Glutamatergic neuron (in vitro differentiated cells): ENCODE measurements around the gene CYBC1. TPM values are rescaled to one million over a fixed set of nuclear protein-coding genes. Genes with fewer than 3 reads are reported as not detected.

Source experiments
- DNase-seq: peaks from one replicate; pipeline ENCODE4 v3.0.0; 2022
- H3K27ac Mint-ChIP-seq: one replicate; pipeline ENCODE4 v1.8.0; 2020; ENCODE audit warnings: mild to moderate bottlenecking, mixed read lengths, inconsistent platforms; ENCODE audit not compliant: unreplicated experiment
- H3K27me3 Mint-ChIP-seq: one replicate; pipeline ENCODE4 v1.8.0; 2020; ENCODE audit warnings: mild to moderate bottlenecking, moderate library complexity, mixed read lengths, inconsistent platforms; ENCODE audit not compliant: unreplicated experiment
- H3K36me3 Mint-ChIP-seq: one replicate; pipeline ENCODE4 v1.8.0; 2020; ENCODE audit warnings: mild to moderate bottlenecking, mixed read lengths, inconsistent platforms; ENCODE audit not compliant: unreplicated experiment
- H3K4me1 Mint-ChIP-seq: one replicate; pipeline ENCODE4 v1.8.0; 2020; ENCODE audit warnings: mild to moderate bottlenecking, low read depth, mixed read lengths, inconsistent platforms; ENCODE audit not compliant: unreplicated experiment
- H3K4me3 Mint-ChIP-seq: one replicate; pipeline ENCODE4 v1.8.0; 2020; ENCODE audit warnings: mild to moderate bottlenecking, mixed read lengths, inconsistent platforms; ENCODE audit not compliant: unreplicated experiment
- H3K9me3 Mint-ChIP-seq: one replicate; pipeline ENCODE4 v1.8.0; 2020; ENCODE audit warnings: mild to moderate bottlenecking, moderate library complexity, mixed read lengths, inconsistent platforms; ENCODE audit not compliant: unreplicated experiment
- CTCF ChIP-seq: fragments of 200-600 bp; sonication (generic); IDR thresholded peaks from one replicate; pipeline ENCODE4 v1.5.0; 2021; ENCODE audit not compliant: partially characterized antibody, unreplicated experiment
- total RNA-seq: library from RNA; stranded (reverse); fragmentation: NEBNext Ultra II Directional; extraction: Animal tissue kit (Norgen Biotek cat#: 25700); gene quantifications from one replicate; pipeline ENCODE4 v1.2.1, GENCODE V29; 2021; ENCODE audit not compliant: unreplicated experiment

CYBC1 gene
- total RNA-seq, 1 donor from 2014 or later: 134 TPM

GRCh38 chr17:82486231-82487094, 35.9 kb upstream of the CYBC1 start:
- no peak for DNase-seq
- H3K27me3 Mint-ChIP-seq: peaks cover 5% of the 10 kb centered on the region
- H3K4me3 Mint-ChIP-seq: no peak overlapping the region
- TF ChIP-seq CTCF: no peak
- H3K4me1 Mint-ChIP-seq: peaks cover 4% of the 10 kb centered on the region
- H3K9me3 Mint-ChIP-seq: no peaks in the 10 kb centered on the region
- H3K36me3 Mint-ChIP-seq: peaks cover 4% of the 10 kb centered on the region
- H3K27ac Mint-ChIP-seq: no peak overlapping the region

- Mint-ChIP-seq H3K27me3 (peaks cover 4% of the 10 kb centered on the region), H3K27ac (no peak overlapping the region), H3K4me3 (no peak overlapping the region), H3K36me3 (peaks cover 4% of the 10 kb centered on the region), H3K9me3 (no peaks in the 10 kb centered on the region), H3K4me1 (no peaks in the 10 kb centered on the region)
- DNase-seq: no peak
- TF ChIP-seq CTCF: no peak
Observed at GRCh38 chr17:82483836-82484235, 33.3 kb upstream of the CYBC1 start.

GRCh38 chr17:82483204-82483660, 32.7 kb upstream of the CYBC1 start:
- no peaks in the 10 kb centered on the region for H3K4me1 Mint-ChIP-seq
- peaks cover 4% of the 10 kb centered on the region for H3K36me3 Mint-ChIP-seq
- H3K27me3 Mint-ChIP-seq: peaks cover 4% of the 10 kb centered on the region
- TF ChIP-seq CTCF: no peak
- H3K27ac Mint-ChIP-seq: no peak overlapping the region
- H3K4me3 Mint-ChIP-seq: no peak overlapping the region
- DNase-seq: no peak
- H3K9me3 Mint-ChIP-seq: no peaks in the 10 kb centered on the region

- H3K27ac Mint-ChIP-seq: no peak overlapping the region
- H3K4me1 Mint-ChIP-seq: no peaks in the 10 kb centered on the region
- no peak for DNase-seq
- H3K27me3 Mint-ChIP-seq: peaks cover 1% of the 10 kb centered on the region
- TF ChIP-seq CTCF: no peak
- H3K36me3 Mint-ChIP-seq: peaks cover 4% of the 10 kb centered on the region
- no peak overlapping the region for H3K4me3 Mint-ChIP-seq
- H3K9me3 Mint-ChIP-seq: no peaks in the 10 kb centered on the region
Observed at GRCh38 chr17:82480318-82480717, 29.8 kb upstream of the CYBC1 start.

- H3K4me3 Mint-ChIP-seq: no peak overlapping the region
- H3K4me1 Mint-ChIP-seq: no peaks in the 10 kb centered on the region
- H3K36me3 Mint-ChIP-seq: peaks cover 4% of the 10 kb centered on the region
- H3K27me3 Mint-ChIP-seq: peaks cover 1% of the 10 kb centered on the region
- H3K9me3 Mint-ChIP-seq: no peaks in the 10 kb centered on the region
- no peak for TF ChIP-seq CTCF
- peak overlapping the region; percentile 22 for H3K27ac Mint-ChIP-seq
- DNase-seq: no peak
Observed at GRCh38 chr17:82479602-82480001, 29.1 kb upstream of the CYBC1 start.
